IPS-18a (cell line): ENCODE results near the gene SYTL1.
A peak's percentile ranks its signal among the peaks of the same experiment; 100 is the strongest.

ENCODE experiments used
- H3K27ac ChIP-seq: one replicate; pipeline ENCODE4 v1.5.1; 2013; ENCODE audit warnings: low read length
- H3K27me3 ChIP-seq: one replicate; pipeline ENCODE4 v1.6.1; 2013; ENCODE audit warnings: mild to moderate bottlenecking, low read length; ENCODE audit not compliant: control insufficient read depth, insufficient read depth
- H3K36me3 ChIP-seq: one replicate; pipeline ENCODE4 v1.6.1; 2013; ENCODE audit warnings: low read depth, low read length; ENCODE audit not compliant: control insufficient read depth
- H3K4me1 ChIP-seq: one replicate; pipeline ENCODE4 v1.6.1; 2013; ENCODE audit warnings: low read depth, low read length; ENCODE audit not compliant: control insufficient read depth
- H3K4me3 ChIP-seq: one replicate; pipeline ENCODE4 v1.5.1; 2013; ENCODE audit warnings: low read length
- H3K9ac ChIP-seq: one replicate; pipeline ENCODE4 v1.6.1; 2013; ENCODE audit warnings: mild to moderate bottlenecking, low read length, moderate library complexity
- H3K9me3 ChIP-seq: one replicate; pipeline ENCODE4 v1.6.1; 2013; ENCODE audit warnings: low read depth, low read length; ENCODE audit not compliant: control insufficient read depth

The SYTL1 gene

GRCh38 chr1:27341525-27342252, at the start of gene SYTL1:
Gene SYTL1 (plus strand): TSS chr1:27342022. CDS start chr1:27345335, 3,313 bp downstream.
- Histone ChIP-seq H3K27me3 (no peaks in the 10 kb centered on the region), H3K4me3 (peak within 1 kb of the TSS; percentile 42), H3K36me3 (no peaks in the 10 kb centered on the region), H3K4me1 (peaks cover 15% of the 10 kb centered on the region), H3K9ac (peak within 1 kb of the TSS; percentile 5), H3K9me3 (no peaks in the 10 kb centered on the region), H3K27ac (no peak within 1 kb of the TSS)

GRCh38 chr1:27292106-27292505, 49.7 kb upstream of the SYTL1 start:
- Histone ChIP-seq H3K27me3 (no peaks in the 10 kb centered on the region), H3K9me3 (no peaks in the 10 kb centered on the region), H3K9ac (no peak overlapping the region), H3K36me3 (no peaks in the 10 kb centered on the region), H3K4me3 (no peak overlapping the region), H3K4me1 (no peaks in the 10 kb centered on the region), H3K27ac (no peak overlapping the region)

- Histone ChIP-seq H3K4me1 (no peaks in the 10 kb centered on the region), H3K9me3 (no peaks in the 10 kb centered on the region), H3K36me3 (no peaks in the 10 kb centered on the region), H3K27me3 (no peaks in the 10 kb centered on the region), H3K4me3 (no peak overlapping the region), H3K27ac (no peak overlapping the region), H3K9ac (no peak overlapping the region)
These were observed 47.9 kb upstream of the SYTL1 start for GRCh38 chr1:27293915-27294314.

GRCh38 chr1:27296773-27297291, 45.0 kb upstream of the SYTL1 start:
- Histone ChIP-seq H3K27ac (no peak overlapping the region), H3K4me1 (peaks cover 15% of the 10 kb centered on the region), H3K4me3 (no peak overlapping the region), H3K27me3 (no peaks in the 10 kb centered on the region), H3K36me3 (no peaks in the 10 kb centered on the region), H3K9me3 (no peaks in the 10 kb centered on the region), H3K9ac (no peak overlapping the region)

- Histone ChIP-seq H3K27ac (no peak overlapping the region), H3K27me3 (no peaks in the 10 kb centered on the region), H3K9ac (no peak overlapping the region), H3K4me1 (peaks cover 20% of the 10 kb centered on the region), H3K36me3 (no peaks in the 10 kb centered on the region), H3K4me3 (no peak overlapping the region), H3K9me3 (no peaks in the 10 kb centered on the region)
These were observed 43.9 kb upstream of the SYTL1 start for GRCh38 chr1:27297903-27298302.

- peaks cover 20% of the 10 kb centered on the region for H3K4me1 ChIP-seq
- no peak overlapping the region for H3K9ac ChIP-seq
- no peaks in the 10 kb centered on the region for H3K27me3 ChIP-seq
- H3K36me3 ChIP-seq: no peaks in the 10 kb centered on the region
- H3K9me3 ChIP-seq: no peaks in the 10 kb centered on the region
- no peak overlapping the region for H3K27ac ChIP-seq
- no peak overlapping the region for H3K4me3 ChIP-seq
These were observed 43.0 kb upstream of the SYTL1 start for GRCh38 chr1:27298632-27299384.

GRCh38 chr1:27299385-27300271, 42.2 kb upstream of the SYTL1 start:
- Histone ChIP-seq H3K9ac (no peak overlapping the region), H3K4me3 (no peak overlapping the region)

GRCh38 chr1:27300341-27301051, 41.3 kb upstream of the SYTL1 start:
- Histone ChIP-seq H3K4me1 (peaks cover 20% of the 10 kb centered on the region), H3K9me3 (no peaks in the 10 kb centered on the region), H3K27ac (no peak overlapping the region), H3K9ac (no peak overlapping the region), H3K27me3 (no peaks in the 10 kb centered on the region), H3K4me3 (no peak overlapping the region), H3K36me3 (no peaks in the 10 kb centered on the region)

More at GRCh38 chr1:27299385-27300271, 42.2 kb upstream of the SYTL1 start:
- H3K9me3 ChIP-seq: no peaks in the 10 kb centered on the region
- no peaks in the 10 kb centered on the region for H3K36me3 ChIP-seq
- H3K27me3 ChIP-seq: no peaks in the 10 kb centered on the region
- peaks cover 20% of the 10 kb centered on the region for H3K4me1 ChIP-seq
- H3K27ac ChIP-seq: no peak overlapping the region

GRCh38 chr1:27301052-27301422, 40.8 kb upstream of the SYTL1 start:
- Histone ChIP-seq H3K9ac (no peak overlapping the region), H3K27ac (no peak overlapping the region), H3K36me3 (no peaks in the 10 kb centered on the region), H3K4me3 (no peak overlapping the region), H3K27me3 (no peaks in the 10 kb centered on the region), H3K4me1 (peaks cover 20% of the 10 kb centered on the region), H3K9me3 (no peaks in the 10 kb centered on the region)

GRCh38 chr1:27301582-27302199, 40.1 kb upstream of the SYTL1 start:
- H3K36me3 ChIP-seq: no peaks in the 10 kb centered on the region
- no peaks in the 10 kb centered on the region for H3K9me3 ChIP-seq
- no peak overlapping the region for H3K9ac ChIP-seq
- no peak overlapping the region for H3K4me3 ChIP-seq
- H3K27me3 ChIP-seq: no peaks in the 10 kb centered on the region
- peaks cover 26% of the 10 kb centered on the region for H3K4me1 ChIP-seq
- H3K27ac ChIP-seq: no peak overlapping the region
